Limb (tissue), 2 donors: ENCODE results near the gene MACO1.
"Not testable (repeated sequence)": the region's sequence is repeated elsewhere in the genome, so short reads cannot be mapped to it uniquely, and the experiment has no call there.

Source experiments
- DNase-seq, 2 donors: peaks; one replicate each; pipeline ENCODE4 v3.0.0-alpha.2; 2016; ENCODE audit errors: extremely low spot score in 2 of 2

MACO1 gene

DNA sequence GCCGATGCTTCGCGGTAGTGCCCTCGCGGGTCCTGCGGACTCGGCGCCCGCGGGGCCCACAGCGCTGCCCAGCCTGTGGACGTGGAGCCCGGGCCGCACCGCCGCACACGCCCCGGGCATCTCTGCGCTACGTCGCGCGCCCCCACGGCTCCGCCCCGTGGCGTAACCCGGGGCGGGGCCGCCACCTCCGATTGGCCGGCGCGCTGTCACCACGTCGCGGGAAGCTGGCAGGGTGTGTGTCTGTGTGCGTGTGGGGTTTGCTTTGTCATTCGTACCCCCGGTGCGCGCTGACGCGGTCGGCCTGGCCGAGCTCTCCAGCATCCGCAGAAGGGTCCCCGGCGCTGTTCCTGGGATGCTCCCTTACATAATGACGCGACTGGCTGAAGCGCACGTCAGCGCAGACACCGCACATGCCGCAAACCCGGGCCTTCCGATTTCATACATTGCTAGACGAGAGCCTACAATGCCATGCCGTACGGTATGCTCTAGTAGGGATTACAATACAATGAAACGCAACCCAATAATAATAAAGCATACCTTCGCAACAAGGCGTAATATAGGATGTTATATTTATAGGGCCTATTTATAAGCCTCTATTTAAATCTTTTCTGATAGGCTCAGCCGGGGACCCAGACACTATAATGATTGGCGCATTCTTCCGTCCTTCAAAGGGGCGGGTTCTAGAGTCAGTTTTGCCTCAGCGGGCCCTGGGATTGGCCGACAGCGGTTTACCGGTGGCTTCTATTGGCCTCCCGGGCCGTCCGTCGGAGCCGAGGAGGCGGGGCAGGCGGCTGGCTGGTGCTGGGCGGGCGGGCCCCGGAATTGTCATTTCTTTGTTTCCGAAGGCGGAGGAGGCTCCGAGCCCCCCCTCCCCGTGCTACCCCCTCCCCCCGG lies at the start of gene MACO1:
TSS of gene MACO1 (plus strand) at position 825 of the 894 bp plus-strand sequence. CDS start 202 bp downstream, outside the sequence.
- DNase-seq, result peak; percentile 98 to 99

DNA sequence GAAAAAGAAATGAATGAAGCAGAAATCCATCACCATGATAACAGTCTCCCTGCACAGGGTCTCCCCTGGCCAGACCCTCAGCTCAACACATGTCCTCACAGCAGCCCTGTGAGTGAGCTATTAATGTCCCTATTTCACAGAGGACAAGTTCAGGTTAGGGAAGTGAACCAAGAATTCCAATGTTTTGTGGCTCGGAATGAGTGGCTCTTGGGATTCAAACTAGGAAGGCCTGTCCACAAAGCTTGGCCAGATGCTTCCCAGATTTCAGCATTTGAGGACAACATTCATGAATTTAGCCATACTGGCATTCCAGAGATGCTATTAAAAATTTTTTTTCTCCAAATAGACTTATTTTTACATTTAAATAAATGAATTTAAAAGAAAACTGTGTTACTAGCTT lies 48.2 kb upstream of the MACO1 start:
- not testable (repeated sequence) for DNase-seq

- DNase-seq, result not testable (repeated sequence)
Observed at GRCh38 chr1:25383090-25383489, 47.6 kb upstream of the MACO1 start.

DNA sequence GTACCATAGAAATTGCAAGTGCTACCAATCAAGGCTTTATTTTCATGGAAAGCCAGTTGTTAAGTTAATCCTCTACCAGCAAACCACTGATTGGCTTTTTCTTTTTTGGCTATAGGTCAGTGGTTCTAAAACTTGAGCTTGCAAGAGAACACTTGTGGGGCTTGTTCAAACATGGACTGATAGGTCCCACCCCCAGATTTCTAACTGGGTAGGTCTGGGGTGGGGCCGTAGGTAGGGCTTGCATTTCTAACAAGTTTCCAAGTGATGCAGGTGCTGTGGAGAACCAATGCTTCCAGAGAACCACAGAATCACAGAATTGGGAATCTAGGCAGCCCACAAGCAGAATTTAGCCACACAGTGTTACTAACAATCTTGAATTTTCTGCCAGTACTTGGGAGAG lies 46.8 kb upstream of the MACO1 start:
- DNase-seq, result not testable (repeated sequence)

- not testable (repeated sequence) for DNase-seq
Observed at GRCh38 chr1:25387096-25387495, 43.6 kb upstream of the MACO1 start.

DNA sequence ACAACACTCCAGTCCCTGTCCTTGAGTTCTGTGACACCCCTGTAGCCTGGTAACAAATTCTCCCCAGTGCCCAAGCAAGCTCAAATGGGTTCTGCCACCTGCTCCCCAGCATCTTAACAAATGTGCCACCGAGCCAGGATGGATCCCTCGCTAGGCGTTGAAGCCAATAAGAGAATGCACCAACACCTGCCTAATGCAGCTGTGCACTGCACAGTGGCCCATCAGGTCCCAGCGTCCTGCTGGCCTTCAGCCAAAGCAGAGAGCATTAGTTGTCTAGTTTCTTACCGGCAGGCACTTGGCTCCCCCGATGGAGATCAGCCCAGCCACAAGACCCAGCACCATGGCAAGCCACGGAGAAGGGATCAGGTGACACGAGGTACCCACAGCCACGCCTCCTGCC lies 42.0 kb upstream of the MACO1 start:
- peak in 1 of 2 donors; percentile 25 for DNase-seq

GRCh38 chr1:25389721-25390120 lies 41.0 kb upstream of the MACO1 start:
- not testable (repeated sequence) for DNase-seq

DNA sequence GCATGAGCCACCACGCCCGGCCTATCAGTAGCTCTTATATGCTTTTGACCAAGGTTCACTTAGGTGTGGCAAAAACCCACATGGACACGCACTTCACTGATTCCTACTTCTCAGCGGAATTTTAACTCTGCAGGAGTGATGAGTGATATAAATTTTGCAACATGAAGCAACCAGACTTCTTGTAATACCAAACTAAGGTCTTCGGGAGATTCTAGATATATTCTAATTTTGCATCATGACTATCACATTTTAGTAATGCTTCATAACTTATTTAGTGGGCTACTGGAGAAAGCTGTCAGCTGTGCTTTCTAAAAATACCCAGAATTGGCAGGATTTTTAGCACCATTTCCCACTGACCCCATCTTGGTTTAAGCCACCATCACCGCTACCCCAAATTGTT lies 37.9 kb upstream of the MACO1 start:
- DNase-seq, result no peak

GRCh38 chr1:25397549-25397948 lies 33.1 kb upstream of the MACO1 start:
- not testable (repeated sequence) for DNase-seq

- DNase-seq, result not testable (repeated sequence)
Observed at GRCh38 chr1:25398079-25398478, 32.6 kb upstream of the MACO1 start.

GRCh38 chr1:25402947-25403803 lies 27.5 kb upstream of the MACO1 start:
- DNase-seq, result not testable (repeated sequence)

- DNase-seq, result not testable (repeated sequence)
Observed at GRCh38 chr1:25405731-25406305, 24.9 kb upstream of the MACO1 start.

- DNase-seq, result not testable (repeated sequence)
Observed at GRCh38 chr1:25409641-25410427, 20.9 kb upstream of the MACO1 start.

DNA sequence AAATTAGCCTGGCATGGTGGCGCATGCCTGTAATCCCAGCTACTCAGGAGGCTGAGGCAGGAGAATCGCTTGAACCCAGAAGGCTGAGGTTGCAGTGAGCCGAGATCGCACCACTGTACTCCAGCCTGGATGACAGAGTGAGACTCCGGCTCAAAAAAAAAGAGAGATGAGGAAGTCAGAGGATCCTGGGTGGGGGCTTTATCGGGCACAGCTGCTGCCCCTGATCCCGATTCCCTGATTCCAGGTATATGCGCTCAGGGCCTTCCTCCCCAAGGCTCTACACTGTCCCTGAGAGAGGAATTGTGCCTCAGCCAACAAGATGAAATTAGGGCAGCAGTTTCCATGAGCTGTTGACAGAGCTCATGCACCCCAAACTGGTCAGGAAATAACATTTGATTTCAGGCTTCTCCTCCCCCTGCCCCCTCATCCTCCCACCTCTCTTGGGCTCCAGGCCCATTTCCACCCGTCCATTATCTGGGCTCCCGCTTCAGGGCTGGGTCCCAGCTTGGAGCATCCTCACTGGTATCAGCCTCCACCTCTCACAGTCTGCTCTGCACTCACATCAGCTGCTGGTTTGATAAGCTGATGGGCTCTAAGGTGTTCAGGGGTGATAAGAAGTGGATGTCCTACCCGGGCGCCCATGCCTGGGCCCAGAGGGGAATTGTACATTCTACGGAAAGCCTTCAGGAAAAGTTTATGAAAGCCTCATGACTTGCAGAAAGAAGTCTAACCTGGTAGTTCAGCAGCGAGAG lies 17.6 kb upstream of the MACO1 start:
- DNase-seq, result not testable (repeated sequence)

- DNase-seq, result not testable (repeated sequence)
Observed at GRCh38 chr1:25414157-25414556, 16.5 kb upstream of the MACO1 start.

DNA sequence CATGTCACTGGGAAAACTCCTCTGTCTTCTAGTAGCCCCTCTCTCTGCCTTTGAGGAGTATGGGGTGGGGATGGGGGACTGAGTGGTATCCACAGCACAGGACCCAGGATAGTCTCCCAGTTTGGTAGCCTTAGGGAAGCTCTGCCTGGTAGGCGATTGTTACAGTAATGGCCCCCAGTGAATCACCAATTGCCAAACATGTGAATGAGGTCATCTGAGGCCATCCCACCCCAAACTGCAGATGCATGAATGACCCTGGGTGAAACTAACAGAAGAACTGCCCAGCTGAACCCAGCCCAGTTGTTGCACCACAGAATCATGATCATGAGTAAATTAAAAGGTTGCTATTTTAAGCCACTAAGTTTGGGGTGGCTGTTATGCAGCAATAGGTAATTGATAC lies 16.1 kb upstream of the MACO1 start:
- DNase-seq, result not testable (repeated sequence)

- not testable (repeated sequence) for DNase-seq
Observed at GRCh38 chr1:25417280-25417679, 13.4 kb upstream of the MACO1 start.

GRCh38 chr1:25419339-25419738 lies 11.4 kb upstream of the MACO1 start:
- not testable (repeated sequence) for DNase-seq

DNA sequence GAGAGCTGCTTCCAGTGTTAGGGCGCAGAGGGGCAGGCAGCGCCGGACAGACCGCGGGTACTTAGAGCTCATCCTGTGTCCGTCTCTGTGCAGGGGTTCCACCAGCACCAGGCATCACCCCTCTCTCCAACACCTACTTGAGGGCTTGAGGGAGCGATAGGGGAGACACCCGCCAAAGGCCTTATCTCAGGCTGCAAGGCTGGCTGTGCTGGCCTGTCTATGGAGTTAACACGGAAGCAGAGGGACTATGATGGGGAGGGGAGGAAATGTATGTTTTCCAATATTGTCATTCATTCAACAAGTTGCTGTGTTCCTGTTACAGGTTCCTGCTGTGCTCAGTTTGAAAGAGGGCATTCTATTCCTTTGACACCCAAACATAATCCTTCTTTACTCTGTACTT lies 10.0 kb upstream of the MACO1 start, which contains the start of gene RHCE:
TSS of gene RHCE (minus strand) at position 111 of the 400 bp plus-strand sequence. CDS start at position 72, 39 bp downstream.
- not testable (repeated sequence) for DNase-seq

GRCh38 chr1:25423206-25423605 lies 7.5 kb upstream of the MACO1 start:
- not testable (repeated sequence) for DNase-seq
